H1 (cell line): Measurements from ENCODE around the gene NECAB3. TPM values are rescaled to one million over a fixed set of nuclear protein-coding genes. Genes with fewer than 3 reads are reported as not detected.

Source experiments
- CTCF ChIA-PET: fragments of 300-600 bp; sonication (Branson Sonifier 250); formaldehyde crosslinking; loops from one replicate; lab custom pipeline; 2021; ENCODE audit not compliant: partially characterized antibody; lab: Charles Lee
- POLR2A ChIA-PET: fragments of 300-600 bp; sonication (Branson Sonifier 250); formaldehyde crosslinking; loops from one replicate; lab custom pipeline; 2021; ENCODE audit warnings: inconsistent platforms; ENCODE audit not compliant: partially characterized antibody; lab: Charles Lee
- DNase-seq, 2 experiments: peaks; one replicate each; pipeline versions ENCODE4 v3.0.0 to v3.0.0-alpha.2; 2010 to 2022; ENCODE audit warnings: low spot score in 2 of 2, low read depth in 1 of 2, mixed read lengths in 1 of 2
- FAIRE-seq: peaks from 2 replicates; lab custom pipeline; 2011; peaks lifted over from hg19 to GRCh38; lab: Jason Lieb, UNC
- H2AFZ ChIP-seq: 2 replicates; pipeline ENCODE4 v1.8.1; 2012; ENCODE audit warnings: low read length, inconsistent platforms
- H2AK5ac ChIP-seq: 2 replicates; pipeline ENCODE4 v1.6.1; 2013; ENCODE audit warnings: low read depth, low read length
- H2BK120ac ChIP-seq: replicated peaks from 2 replicates; pipeline ENCODE3; 2013; ENCODE audit warnings: low read depth, low read length, inconsistent platforms
- H2BK12ac ChIP-seq: 2 replicates; pipeline ENCODE4 v1.6.1; 2013; ENCODE audit warnings: low read depth, low read length
- H2BK15ac ChIP-seq: 2 replicates; pipeline ENCODE4 v1.6.1; 2013; ENCODE audit warnings: low read length
- H2BK20ac ChIP-seq: 2 replicates; pipeline ENCODE4 v1.6.1; 2013; ENCODE audit warnings: low read length
- H2BK5ac ChIP-seq: 2 replicates; pipeline ENCODE4 v1.6.1; 2013; ENCODE audit warnings: low read depth, low read length
- H3K14ac ChIP-seq: 2 replicates; pipeline ENCODE4 v1.6.1; 2013; ENCODE audit warnings: inconsistent platforms; ENCODE audit not compliant: insufficient read length
- H3K18ac ChIP-seq: 2 replicates; pipeline ENCODE4 v1.6.1; 2013; ENCODE audit warnings: low read length; ENCODE audit errors: extremely low read depth
- H3K23ac ChIP-seq: 2 replicates; pipeline ENCODE4 v1.6.1; 2013; ENCODE audit warnings: inconsistent platforms; ENCODE audit not compliant: insufficient read length
- H3K23me2 ChIP-seq: 2 replicates; pipeline ENCODE4 v1.6.1; 2013; ENCODE audit warnings: low read depth, low read length
- H3K27ac ChIP-seq: 2 replicates; pipeline ENCODE4 v1.6.1; 2011; ENCODE audit warnings: low read depth, low read length, inconsistent platforms
- H3K27me3 ChIP-seq, 4 experiments: replicated peaks in 1 of 4; 1 replicate in 1 of 4; 2 replicates in 3 of 4; pipeline versions ENCODE4 v1.6.1 to v1.8.1; 2011 to 2013; ENCODE audit warnings: low read length in 3 of 4, mild to moderate bottlenecking in 3 of 4, inconsistent platforms in 2 of 4, mixed read lengths in 2 of 4, moderate library complexity in 1 of 4; ENCODE audit not compliant: control insufficient read depth in 3 of 4, insufficient read depth in 3 of 4; ENCODE audit errors: extremely low read depth in 1 of 4
- H3K36me3 ChIP-seq, 4 experiments: 2 replicates each; pipeline versions ENCODE4 v1.6.1 to v1.8.1; 2011 to 2013; ENCODE audit warnings: mild to moderate bottlenecking in 4 of 4, low read length in 3 of 4, moderate library complexity in 2 of 4, control low read depth in 1 of 4, inconsistent platforms in 1 of 4; ENCODE audit not compliant: insufficient read depth in 4 of 4, control insufficient read depth in 2 of 4
- H3K4ac ChIP-seq: replicated peaks from 2 replicates; pipeline ENCODE3; 2013; ENCODE audit warnings: low read length, low read depth, mixed read lengths, inconsistent platforms; ENCODE audit not compliant: insufficient read length
- H3K4me1 ChIP-seq, 4 experiments: replicated peaks in 1 of 4; 1 replicate in 1 of 4; 2 replicates in 3 of 4; pipeline versions ENCODE4 v1.6.1 to v1.8.1; 2011 to 2013; ENCODE audit warnings: low read length in 3 of 4, inconsistent platforms in 2 of 4, mixed read lengths in 1 of 4; ENCODE audit not compliant: insufficient read depth in 4 of 4, control insufficient read depth in 3 of 4
- H3K4me2 ChIP-seq, 2 experiments: 2 replicates each; pipeline versions ENCODE4 v1.6.1 to v1.8.1; 2011 to 2013; ENCODE audit warnings: low read depth in 2 of 2, low read length in 2 of 2, control low read depth in 1 of 2, inconsistent platforms in 1 of 2, mild to moderate bottlenecking in 1 of 2; ENCODE audit not compliant: insufficient read depth in 1 of 2
- H3K4me3 ChIP-seq, 4 experiments: fragments of 200-600, 300-600 bp in 1 of 4; sonication (generic), shearing (Covaris generic), sonication (Bioruptor Twin) in 1 of 4; 2 replicates each; pipeline versions ENCODE4 v1.5.1 to v1.8.1; 2011 to 2016; ENCODE audit warnings: low read length in 4 of 4, low read depth in 3 of 4, control low read depth in 2 of 4, inconsistent platforms in 2 of 4, mild to moderate bottlenecking in 2 of 4, mixed read lengths in 1 of 4, moderate library complexity in 1 of 4; ENCODE audit not compliant: insufficient read depth in 2 of 4; ENCODE audit errors: extremely low read depth in 1 of 4
- H3K56ac ChIP-seq: replicated peaks from 2 replicates; pipeline ENCODE3; 2013; ENCODE audit warnings: low read depth, mild to moderate bottlenecking, mixed read lengths, low read length, inconsistent platforms; ENCODE audit not compliant: insufficient read length
- H3K79me1 ChIP-seq: 2 replicates; pipeline ENCODE4 v1.6.1; 2013; ENCODE audit warnings: low read depth, low read length, control low read depth
- H3K79me2 ChIP-seq, 2 experiments: 2 replicates each; pipeline versions ENCODE4 v1.6.1 to v1.8.1; 2012 to 2013; ENCODE audit warnings: low read length in 2 of 2, mild to moderate bottlenecking in 2 of 2, inconsistent platforms in 1 of 2; ENCODE audit not compliant: insufficient read depth in 2 of 2, control insufficient read depth in 1 of 2
- H3K9ac ChIP-seq, 4 experiments: replicated peaks in 1 of 4; 1 replicate in 1 of 4; 2 replicates in 3 of 4; pipeline versions ENCODE4 v1.6.1 to v1.8.1; 2011 to 2013; ENCODE audit warnings: low read depth in 3 of 4, low read length in 3 of 4, control low read depth in 2 of 4, mild to moderate bottlenecking in 2 of 4, moderate library complexity in 2 of 4, inconsistent platforms in 1 of 4; ENCODE audit errors: extremely low read depth in 1 of 4
- H3K9me3 ChIP-seq, 2 experiments: 2 replicates each; pipeline versions ENCODE4 v1.6.1 to v1.8.1; 2012 to 2013; ENCODE audit warnings: mild to moderate bottlenecking in 2 of 2, moderate library complexity in 2 of 2, control low read depth in 1 of 2, inconsistent platforms in 1 of 2, low read depth in 1 of 2, low read length in 1 of 2, mixed read lengths in 1 of 2; ENCODE audit not compliant: insufficient read depth in 2 of 2
- H4K20me1 ChIP-seq, 2 experiments: replicated peaks in 1 of 2; 2 replicates each; pipeline versions ENCODE3 to v1.8.1; 2011 to 2013; ENCODE audit warnings: inconsistent platforms in 2 of 2, low read length in 2 of 2, mild to moderate bottlenecking in 1 of 2; ENCODE audit not compliant: insufficient read depth in 2 of 2, control insufficient read depth in 1 of 2
- H4K5ac ChIP-seq: 2 replicates; pipeline ENCODE4 v1.6.1; 2013; ENCODE audit warnings: low read length, low read depth, mixed read lengths, inconsistent platforms; ENCODE audit not compliant: insufficient read length
- H4K8ac ChIP-seq: 2 replicates; pipeline ENCODE4 v1.8.0; 2013; ENCODE audit warnings: mild to moderate bottlenecking, moderate library complexity, low read length, inconsistent platforms; ENCODE audit not compliant: insufficient read depth; ENCODE audit errors: extremely low read depth
- H4K91ac ChIP-seq: replicated peaks from 2 replicates; pipeline ENCODE3; 2013; ENCODE audit warnings: low read length, mixed read lengths, inconsistent platforms; ENCODE audit not compliant: insufficient read length
- ASH2L ChIP-seq: fragments of 200-600, 300-600 bp; sonication (generic); IDR thresholded peaks from one replicate; pipeline ENCODE4 v1.7.1; 2017; ENCODE audit warnings: low read length
- ATF2 ChIP-seq: IDR thresholded peaks from 2 replicates; pipeline ENCODE4 v1.6.1; 2012; ENCODE audit warnings: low read length, inconsistent platforms
- EZH2 ChIP-seq: fragments of 200-600 bp; sonication (generic); IDR thresholded peaks from 2 replicates; pipeline ENCODE4 v1.7.1; 2012; ENCODE audit warnings: low read depth, mild to moderate bottlenecking, moderate library complexity, low read length, inconsistent platforms; ENCODE audit not compliant: severe bottlenecking
- GABPA ChIP-seq: IDR thresholded peaks from 2 replicates; pipeline ENCODE4 v1.6.1; 2011; ENCODE audit warnings: mild to moderate bottlenecking, low read length, moderate library complexity, borderline replicate concordance; ENCODE audit not compliant: insufficient read depth
- KDM5A ChIP-seq: fragments of 200-600 bp; IDR thresholded peaks from 2 replicates; pipeline ENCODE4 v1.7.1; 2012; ENCODE audit warnings: mild to moderate bottlenecking, low read length, inconsistent platforms, mixed read lengths
- NANOG ChIP-seq: IDR thresholded peaks from 2 replicates; pipeline ENCODE4 v1.6.1; 2011; ENCODE audit warnings: low read length, low read depth, mild to moderate bottlenecking, inconsistent platforms; ENCODE audit not compliant: insufficient read depth, poor library complexity, severe bottlenecking
- SUZ12 ChIP-seq: fragments of 200-600 bp; sonication (generic); IDR thresholded peaks from 2 replicates; pipeline ENCODE4 v1.6.1; 2012; ENCODE audit warnings: mild to moderate bottlenecking, inconsistent platforms, low read length, moderate library complexity, mixed read lengths
- TAF1 ChIP-seq: IDR thresholded peaks from 2 replicates; pipeline ENCODE4 v1.6.1; 2011; ENCODE audit warnings: mild to moderate bottlenecking, low read depth, low read length
- whole genome bisulfite sequencing, 2 experiments: shearing (Covaris generic) in 1 of 2; methylation state at CpG; one replicate each; pipeline versions ENCODE4 v1.1.6 to v1.1.7; 2013 to 2015; ENCODE audit warnings: low lambda C conversion rate in 2 of 2, mixed read lengths in 2 of 2, inconsistent platforms in 1 of 2, low coverage in 1 of 2, missing lambda C conversion rate in 1 of 2; ENCODE audit not compliant: insufficient replicate concordance in 2 of 2, insufficient coverage in 1 of 2, insufficient read length in 1 of 2; ENCODE audit errors: extremely low coverage in 1 of 2, missing lambda C conversion rate in 1 of 2; 5-methylcytosine and 5-hydroxymethylcytosine counted together
- polyA plus RNA-seq, 7 experiments: library from polyadenylated mRNA; depleted of rRNA in 3 of 7; stranded (reverse) in 5 of 7; unstranded in 2 of 7; fragments of >200 nt in 5 of 7; fragments of 200-250 nt in 2 of 7; gene quantifications; 1 replicate in 5 of 7; 2 replicates in 1 of 7; 4 replicates in 1 of 7; pipeline versions ENCODE4 v1.2.1 to v1.2.3, GENCODE V29; 2011 to 2013; ENCODE audit warnings: missing spikeins in 2 of 7, mixed read lengths in 2 of 7
- total RNA-seq: library from RNA; stranded (reverse); fragmentation: NEBNext Ultra II Directional; extraction: Animal tissue kit (Norgen Biotek cat#: 25700); gene quantifications from 2 replicates; pipeline ENCODE4 v1.2.1, GENCODE V29; 2021

Gene NECAB3
- total and polyA plus RNA-seq, 2 of the 8 experiments (the other 6 are each of a cell fraction or from before 2014, with no cell fraction given), result 20.5 to 46.2 TPM

- Histone ChIP-seq H3K4me2 (peak overlapping the region in 1 of 2 experiments; percentile 72; a peak in 2 of 4 replicates), H4K5ac (no peak overlapping the region), H3K4me3 (no peak overlapping the region; a peak in 2 of 8 replicates), H2BK5ac (peak overlapping the region; percentile 77), H2BK120ac (no peak overlapping the region), H3K4ac (no peak overlapping the region), H3K23me2 (peaks cover 6% of the 10 kb centered on the region; the same call in 1 of the 2 replicates), H2BK12ac (peak overlapping the region; percentile 80), H2BK15ac (peak overlapping the region; percentile 25; the same call in 1 of the 2 replicates), H3K56ac (no peak overlapping the region), H4K20me1 (no peaks in the 10 kb centered on the region), H3K9ac (no peak overlapping the region; a peak in 1 of 7 replicates), H2BK20ac (peak overlapping the region; percentile 29; the same call in 1 of the 2 replicates), H3K18ac (peak overlapping the region; percentile 55), H3K79me1 (no peaks in the 10 kb centered on the region), H3K23ac (no peak overlapping the region), H3K14ac (no peak overlapping the region), H3K27ac (no peak overlapping the region), H3K36me3 (no peaks in the 10 kb centered on the region; a peak in 1 of 8 replicates), H3K27me3 (no peaks in the 10 kb centered on the region), H2AK5ac (0 out of 2 replicates have a peak overlapping the region, but pooled peaks have one; percentile 24), H3K79me2 (no peaks in the 10 kb centered on the region), H2AFZ (no peak overlapping the region), H4K91ac (no peak overlapping the region), H3K4me1 (peaks cover 4 to 9% (median 6%) of the 10 kb centered on the region in 4 experiments), H3K9me3 (no peaks in the 10 kb centered on the region), H4K8ac (no peak overlapping the region)
- FAIRE-seq (no peak), DNase-seq (peak in 1 of 2 experiments; percentile 46)
- TF ChIP-seq GABPA (no peak), ASH2L (peak; percentile 3), KDM5A (no peak), ATF2 (no peak), SUZ12 (no peak), EZH2 (no peak), TAF1 (no peak), NANOG (no peak)
- ChIA-PET CTCF (no interaction called here), POLR2A (interaction anchor here (1.2 to 1.5 kb wide), 2 partner anchors 9 to 31 kb away, joined by 4 to 6 read pairs; partner anchors contain the start of gene PXMP4)
- WGBS, 2 experiments, result 84% methylated on average over 14 of the region's 14 CpGs; no CpG with 5 or more reads in 1 of the 2 experiments
These were observed 36.6 kb upstream of the NECAB3 start for GRCh38 chr20:33710681-33711445.
